ENCODE results near the gene MBD5. TPM values are rescaled to one million over a fixed set of nuclear protein-coding genes. Genes with fewer than 3 reads are reported as not detected.
A peak's percentile ranks its signal among the peaks of the same experiment; 100 is the strongest.

Gene MBD5
- polyA plus RNA-seq, 2 of the 4 experiments (the other 2 are of a cell fraction), result 5.4 to 24.1 TPM

GRCh38 chr2:148508878-148509287 is 488.0 kb downstream of the MBD5 start:
- no peak for FAIRE-seq
- peak overlapping the region; percentile 62 for H3K4me2 ChIP-seq
- no peaks in the 10 kb centered on the region for H3K4me1 ChIP-seq
- DNase-seq (ENCODE audit: low read depth in 1 of 2, low spot score in 1 of 2), result no peak
- peak overlapping the region; percentile 4 to 56; a peak in 3 of 6 replicates for H3K27ac ChIP-seq
- WGBS (ENCODE audit: missing lambda C conversion rate), result 35% methylated on average over 3 of the region's 3 CpGs
- TF ChIP-seq KDM1A (IDR thresholded peaks at IDR 0.05; ENCODE audit: low read depth), result no peak
- no peak for TF ChIP-seq MYC (IDR thresholded peaks at IDR 0.05; ENCODE audit: borderline replicate concordance, low read length)
- TF ChIP-seq PBX3 (IDR thresholded peaks at IDR 0.05), result no peak
- TF ChIP-seq MAX (IDR thresholded peaks at IDR 0.05), result no peak
- no peak for TF ChIP-seq TFCP2L1 (CRISPR knock-in tag; IDR thresholded peaks at IDR 0.05)
- no peak for TF ChIP-seq RAD21 (conservative IDR thresholded peaks at IDR 0.05 in 1 of 2, IDR thresholded peaks at IDR 0.05 in 1 of 2)
- TF ChIP-seq POLR2A (IDR thresholded peaks at IDR 0.05; ENCODE audit: low read length), result no peak
- TF ChIP-seq ELK1 (IDR thresholded peaks at IDR 0.05; ENCODE audit: low read depth, low read length), result no peak
- no peak for TF ChIP-seq E2F6 (IDR thresholded peaks at IDR 0.05; ENCODE audit: borderline replicate concordance, low read depth)
- TF ChIP-seq TP53 (CRISPR knock-in tag; IDR thresholded peaks at IDR 0.05), result no peak
- TF ChIP-seq POLR2AphosphoS2 (conservative IDR thresholded peaks at IDR 0.05; ENCODE audit: low read length), result no peak
- no peak for TF ChIP-seq CBX8 (IDR thresholded peaks at IDR 0.05)
- peak overlapping the region; percentile 39 for H3K4me3 ChIP-seq
- CTCF ChIA-PET, result interaction anchor here (0.6 to 2.4 kb wide), 37 partner anchors 8 to 582 kb away, joined by 3 to 19 read pairs (median 4); partner anchors contain the start of gene ORC4
- no peak for ATAC-seq
- H3K9me3 ChIP-seq, result no peaks in the 10 kb centered on the region
- POLR2A ChIA-PET, result interaction anchor here (1.4 kb wide), 1 partner anchor 489 kb away, joined by 22 read pairs; the partner anchor contains the start of genes MBD5 and ORC4

- ATAC-seq (peak; percentile 100), DNase-seq (ENCODE audit: low read depth in 1 of 2, low spot score in 1 of 2) (peak; percentile 81 to 87), FAIRE-seq (no peak)
- Histone ChIP-seq H3K27ac (peak overlapping the region; percentile 4 to 68; a peak in 5 of 6 replicates), H3K4me3 (peak overlapping the region; percentile 39), H3K4me1 (no peaks in the 10 kb centered on the region), H3K4me2 (peak overlapping the region; percentile 62), H3K9me3 (no peaks in the 10 kb centered on the region)
- WGBS (ENCODE audit: missing lambda C conversion rate), result 2% methylated on average over 14 of the region's 14 CpGs
- ChIA-PET CTCF (interaction anchor here (0.6 to 2.4 kb wide), 38 partner anchors 9 to 585 kb away, joined by 3 to 19 read pairs (median 4); partner anchors contain the start of gene ORC4), POLR2A (interaction anchor here (1.4 kb wide), 1 partner anchor 489 kb away, joined by 22 read pairs; the partner anchor contains the start of genes MBD5 and ORC4)
- TF ChIP-seq TP53 (CRISPR knock-in tag; IDR thresholded peaks at IDR 0.05), result no peak
- no peak for TF ChIP-seq HOXB5 (CRISPR knock-in tag; IDR thresholded peaks at IDR 0.05)
- TF ChIP-seq MAX (IDR thresholded peaks at IDR 0.05), result peak; percentile 73
- TF ChIP-seq HDAC2 (IDR thresholded peaks at IDR 0.05), result no peak
- TF ChIP-seq RFX5 (IDR thresholded peaks at IDR 0.05), result no peak
- no peak for TF ChIP-seq PHF8 (IDR thresholded peaks at IDR 0.05; ENCODE audit: borderline replicate concordance, low read depth)
- no peak for TF ChIP-seq HOXA7 (CRISPR knock-in tag; IDR thresholded peaks at IDR 0.05)
- no peak for TF ChIP-seq FOSL2 (IDR thresholded peaks at IDR 0.05)
- TF ChIP-seq FOSL2 (CRISPR knock-in tag; IDR thresholded peaks at IDR 0.05), result no peak
- TF ChIP-seq CHD4 (IDR thresholded peaks at IDR 0.05; ENCODE audit: borderline replicate concordance), result no peak
- peak; percentile 74; the same call in 1 of the 2 replicates for TF ChIP-seq E2F6 (IDR thresholded peaks at IDR 0.05; ENCODE audit: borderline replicate concordance, low read depth)
- TF ChIP-seq NFE2L2 (conservative IDR thresholded peaks at IDR 0.05; ENCODE audit: low read length), result no peak
- TF ChIP-seq ELK1 (IDR thresholded peaks at IDR 0.05; ENCODE audit: low read depth, low read length), result no peak
- TF ChIP-seq MAFK (IDR thresholded peaks at IDR 0.05; ENCODE audit: partially characterized antibody), result no peak
- no peak for TF ChIP-seq ZFP36 (IDR thresholded peaks at IDR 0.05; ENCODE audit: borderline replicate concordance, partially characterized antibody)
- peak; percentile 90 for TF ChIP-seq CTCF (IDR thresholded peaks at IDR 0.05)
- TF ChIP-seq NR3C1 (IDR thresholded peaks at IDR 0.05), result no peak
- TF ChIP-seq USF2 (IDR thresholded peaks at IDR 0.05), result no peak
- TF ChIP-seq ATOH8 (CRISPR knock-in tag; IDR thresholded peaks at IDR 0.05; ENCODE audit: low read depth), result no peak
Observed at GRCh38 chr2:148509288-148509902, 488.5 kb downstream of the MBD5 start.

Measured in A549 (cell line).